GM23338 (cell line): ENCODE measurements around the gene TMEM61. TPM values are rescaled to one million over a fixed set of nuclear protein-coding genes. Genes with fewer than 3 reads are reported as not detected.
A peak's percentile ranks its signal among the peaks of the same experiment; 100 is the strongest.

Experiments
- ATAC-seq: fragments of 200-7000 bp; cut with Tn5 transposase; 3 replicates; pipeline ENCODE4 v1.9.1; 2020
- DNase-seq: peaks from one replicate; pipeline ENCODE4 v3.0.0-alpha.2; 2015; ENCODE audit warnings: low spot score
- H2AFZ ChIP-seq: fragments of 200-600 bp; sonication (generic); 2 replicates; pipeline ENCODE4 v1.8.0; 2016; ENCODE audit warnings: antibody characterized with exemption, mild to moderate bottlenecking, moderate library complexity
- H3F3A ChIP-seq: fragments of 200-600 bp; sonication (generic); replicated peaks from 2 replicates; pipeline ENCODE4 v1.8.0; 2017; ENCODE audit warnings: antibody characterized with exemption, mixed run types, low read depth
- H3K27ac ChIP-seq: fragments of 200-600 bp; sonication (generic); 2 replicates; pipeline ENCODE4 v1.6.1; 2016; ENCODE audit warnings: low read depth
- H3K27me3 ChIP-seq: fragments of 200-600 bp; sonication (generic); 2 replicates; pipeline ENCODE4 v1.8.0; 2016; ENCODE audit warnings: mild to moderate bottlenecking, mixed run types, moderate library complexity; ENCODE audit not compliant: insufficient read depth
- H3K36me3 ChIP-seq: fragments of 200-600 bp; sonication (generic); 2 replicates; pipeline ENCODE4 v1.8.0; 2016; ENCODE audit warnings: mild to moderate bottlenecking; ENCODE audit not compliant: insufficient read depth
- H3K4me1 ChIP-seq: fragments of 200-600 bp; sonication (generic); 2 replicates; pipeline ENCODE4 v1.8.0; 2016; ENCODE audit warnings: mild to moderate bottlenecking, moderate library complexity; ENCODE audit not compliant: insufficient read depth
- H3K4me2 ChIP-seq: fragments of 200-600 bp; sonication (generic); 2 replicates; pipeline ENCODE4 v1.7.1; 2017; ENCODE audit warnings: mixed run types
- H3K4me3 ChIP-seq: fragments of 200-600 bp; sonication (generic); 2 replicates; pipeline ENCODE4 v1.6.1; 2016; ENCODE audit warnings: mixed run types
- H3K79me2 ChIP-seq: fragments of 200-600 bp; sonication (generic); replicated peaks from 2 replicates; pipeline ENCODE4 v1.8.0; 2017; ENCODE audit warnings: mild to moderate bottlenecking; ENCODE audit not compliant: insufficient read depth
- H3K9me2 ChIP-seq: fragments of 200-600 bp; sonication (generic); 2 replicates; pipeline ENCODE4 v1.8.0; 2017; ENCODE audit not compliant: insufficient read depth
- H4K20me1 ChIP-seq: fragments of 200-600 bp; sonication (generic); replicated peaks from 2 replicates; pipeline ENCODE4 v1.8.0; 2017; ENCODE audit warnings: mild to moderate bottlenecking; ENCODE audit not compliant: insufficient read depth
- H3K27ac Mint-ChIP-seq: 2 replicates; pipeline ENCODE4 v1.8.0; 2020; ENCODE audit warnings: inconsistent platforms, mild to moderate bottlenecking, moderate library complexity, mixed read lengths
- H3K27me3 Mint-ChIP-seq: 3 replicates; pipeline ENCODE4 v1.8.0; 2022; ENCODE audit warnings: low read depth, mild to moderate bottlenecking, moderate library complexity, mixed read lengths, inconsistent platforms; ENCODE audit not compliant: insufficient read depth, poor library complexity
- H3K36me3 Mint-ChIP-seq: 3 replicates; pipeline ENCODE4 v1.8.0; 2021; ENCODE audit warnings: low read depth, mild to moderate bottlenecking, inconsistent platforms, moderate library complexity, mixed read lengths
- H3K4me1 Mint-ChIP-seq: 3 replicates; pipeline ENCODE4 v1.8.0; 2020; ENCODE audit warnings: mild to moderate bottlenecking, inconsistent platforms, mixed read lengths
- H3K4me3 Mint-ChIP-seq: 3 replicates; pipeline ENCODE4 v1.8.0; 2021; ENCODE audit warnings: moderate library complexity, mild to moderate bottlenecking, inconsistent platforms, mixed read lengths
- H3K9me3 Mint-ChIP-seq: 3 replicates; pipeline ENCODE4 v1.8.0; 2020; ENCODE audit warnings: moderate library complexity, mild to moderate bottlenecking, inconsistent platforms, mixed read lengths
- EZH2 ChIP-seq: fragments of 200-600 bp; sonication (generic); IDR thresholded peaks from one replicate; pipeline ENCODE4 v1.8.0; 2017; ENCODE audit warnings: antibody characterized with exemption, mild to moderate bottlenecking, low read depth; ENCODE audit not compliant: unreplicated experiment
- EZH2phosphoT487 ChIP-seq: fragments of 200-600 bp; sonication (generic); IDR thresholded peaks from one replicate; pipeline ENCODE4 v1.8.1; 2018; ENCODE audit warnings: antibody characterized with exemption; ENCODE audit not compliant: unreplicated experiment
- POLR2AphosphoS5 ChIP-seq: IDR thresholded peaks from 2 replicates; pipeline ENCODE4 v1.6.1; 2016; ENCODE audit warnings: antibody characterized with exemption, low read depth
- ZNF331 ChIP-seq: fragments of 250-450 bp; sonication (Bioruptor Pico); IDR thresholded peaks from 2 replicates; pipeline ENCODE4 v1.5.0; 2020; ENCODE audit warnings: low read depth, mild to moderate bottlenecking, moderate library complexity
- polyA plus RNA-seq: library from polyadenylated mRNA; unstranded; fragments of >200 nt; fragmentation: Nextera tagmentation; extraction: Ambion mirVana; gene quantifications from 2 replicates; pipeline ENCODE4 v1.2.1, GENCODE V29; 2016
- total RNA-seq: library from RNA; depleted of rRNA; stranded (reverse); fragments of >200 nt; shearing (Covaris generic); gene quantifications from 2 replicates; pipeline ENCODE4 v1.2.3, GENCODE V29; 2014

TMEM61 gene
- total and polyA plus RNA-seq, 2 experiments from 2014 or later: 2.0 to 3.6 TPM

- Histone ChIP-seq H3K4me2 (peak overlapping the region; percentile 94), H3K79me2 (peaks cover 56% of the 10 kb centered on the region), H3K4me3 (peak overlapping the region; percentile 91), H4K20me1 (peaks cover 30% of the 10 kb centered on the region), H3K27me3 (peaks cover 37% of the 10 kb centered on the region), H3F3A (0 out of 2 replicates have a peak, but pooled peaks cover 4% of the 10 kb centered on the region), H3K36me3 (peaks cover 12% of the 10 kb centered on the region; the same call in 1 of the 2 replicates), H3K4me1 (peaks cover 55% of the 10 kb centered on the region), H3K27ac (peak overlapping the region; percentile 70), H2AFZ (peak overlapping the region; percentile 94), H3K9me2 (no peaks in the 10 kb centered on the region)
- Mint-ChIP-seq H3K27ac (no peak overlapping the region), H3K4me3 (peak overlapping the region; percentile 85), H3K4me1 (peaks cover 31% of the 10 kb centered on the region), H3K36me3 (peaks cover 13% of the 10 kb centered on the region; the same call in 2 of the 3 replicates), H3K27me3 (peaks cover 38% of the 10 kb centered on the region), H3K9me3 (no peaks in the 10 kb centered on the region)
- DNase-seq (no peak), ATAC-seq (no peak)
- no peak for TF ChIP-seq EZH2phosphoT487
These were observed 58.5 kb downstream of the TMEM61 start for GRCh38 chr1:55038974-55039341.

- peak; percentile 81 for DNase-seq
- Histone ChIP-seq H4K20me1 (peaks cover 36% of the 10 kb centered on the region), H3K27ac (peak within 1 kb of the TSS; percentile 70), H3K4me1 (peaks cover 55% of the 10 kb centered on the region), H3K4me3 (peak within 1 kb of the TSS; percentile 91), H3K27me3 (peaks cover 37% of the 10 kb centered on the region), H3K79me2 (peaks cover 61% of the 10 kb centered on the region), H3F3A (0 out of 2 replicates have a peak, but pooled peaks cover 5% of the 10 kb centered on the region), H3K9me2 (no peaks in the 10 kb centered on the region), H2AFZ (peak within 1 kb of the TSS; percentile 94), H3K4me2 (peak within 1 kb of the TSS; percentile 94), H3K36me3 (peaks cover 17% of the 10 kb centered on the region)
- H3K9me3 Mint-ChIP-seq: no peaks in the 10 kb centered on the region
- H3K4me3 Mint-ChIP-seq: peak within 1 kb of the TSS; percentile 85
- TF ChIP-seq ZNF331 (CRISPR knock-in tag) (no peak), POLR2AphosphoS5 (peak; percentile 83)
- H3K4me1 Mint-ChIP-seq: peaks cover 31% of the 10 kb centered on the region
- H3K27ac Mint-ChIP-seq: no peak within 1 kb of the TSS
- H3K36me3 Mint-ChIP-seq: peaks cover 18% of the 10 kb centered on the region; the same call in 2 of the 3 replicates
- peak; percentile 81 for ATAC-seq
- peaks cover 38% of the 10 kb centered on the region for H3K27me3 Mint-ChIP-seq
These were observed 59.1 kb downstream of the TMEM61 start, which contains the start of gene PCSK9 for GRCh38 chr1:55039342-55040082. TSS of gene PCSK9 (plus strand) at chr1:55039548. CDS start at chr1:55039838, 290 bp downstream.

GRCh38 chr1:55040083-55040932 is 59.9 kb downstream of the TMEM61 start:
- Histone ChIP-seq H3K27me3 (peaks cover 37% of the 10 kb centered on the region), H3K36me3 (peaks cover 25% of the 10 kb centered on the region), H3K4me3 (peak overlapping the region; percentile 91), H4K20me1 (peaks cover 44% of the 10 kb centered on the region), H2AFZ (peak overlapping the region; percentile 94), H3K27ac (no peak overlapping the region), H3K79me2 (peaks cover 69% of the 10 kb centered on the region), H3K9me2 (no peaks in the 10 kb centered on the region), H3K4me2 (peak overlapping the region; percentile 94), H3F3A (0 out of 2 replicates have a peak, but pooled peaks cover 8% of the 10 kb centered on the region), H3K4me1 (peaks cover 55% of the 10 kb centered on the region)
- peaks cover 38% of the 10 kb centered on the region for H3K27me3 Mint-ChIP-seq
- no peak overlapping the region for H3K27ac Mint-ChIP-seq
- peak; percentile 41 for DNase-seq
- TF ChIP-seq EZH2 (peak; percentile 20), EZH2phosphoT487 (no peak)
- H3K36me3 Mint-ChIP-seq: peaks cover 24% of the 10 kb centered on the region
- peak; percentile 47 for ATAC-seq
- H3K9me3 Mint-ChIP-seq: no peaks in the 10 kb centered on the region
- H3K4me1 Mint-ChIP-seq: peaks cover 31% of the 10 kb centered on the region
- H3K4me3 Mint-ChIP-seq: peak overlapping the region; percentile 85
